CD14-positive monocyte (primary cell): Measurements from ENCODE around the gene SEMA3C. TPM values are rescaled to one million over a fixed set of nuclear protein-coding genes. Genes with fewer than 3 reads are reported as not detected.

Experiments
- DNase-seq, 3 donors: peaks; one replicate each; pipeline ENCODE4 v3.0.0-alpha.2; 2011 to 2022
- H2AFZ ChIP-seq: 2 replicates; pipeline ENCODE4 v1.6.0; 2012; ENCODE audit warnings: mild to moderate bottlenecking, low read depth, low read length, inconsistent platforms; ENCODE audit not compliant: insufficient read depth, poor library complexity, severe bottlenecking
- H3K27ac ChIP-seq, 2 donors: 1 replicate in 1 of 2; 2 replicates in 1 of 2; pipeline ENCODE4 v1.5.1; 2012 to 2013; ENCODE audit warnings: low read length in 2 of 2, control low read depth in 1 of 2, inconsistent platforms in 1 of 2, low read depth in 1 of 2, mild to moderate bottlenecking in 1 of 2
- H3K27me3 ChIP-seq, 2 donors: one replicate each; pipeline versions ENCODE4 v1.6.0 to v1.6.1; 2011 to 2013; ENCODE audit warnings: low read length in 2 of 2; ENCODE audit not compliant: control insufficient read depth in 2 of 2, insufficient read depth in 2 of 2
- H3K36me3 ChIP-seq, 2 donors: replicated peaks in 1 of 2; 1 replicate in 1 of 2; 2 replicates in 1 of 2; pipeline versions ENCODE4 v1.5.1 to v1.6.1; 2012 to 2013; ENCODE audit warnings: low read length in 2 of 2, control low read depth in 1 of 2, inconsistent platforms in 1 of 2, mild to moderate bottlenecking in 1 of 2; ENCODE audit not compliant: insufficient read depth in 2 of 2, control insufficient read depth in 1 of 2
- H3K4me1 ChIP-seq, 2 donors: 1 replicate in 1 of 2; 2 replicates in 1 of 2; pipeline versions ENCODE4 v1.5.1 to v1.6.1; 2012 to 2013; ENCODE audit warnings: low read length in 2 of 2, control low read depth in 1 of 2, inconsistent platforms in 1 of 2, mild to moderate bottlenecking in 1 of 2, moderate library complexity in 1 of 2; ENCODE audit not compliant: insufficient read depth in 2 of 2, control insufficient read depth in 1 of 2
- H3K4me2 ChIP-seq: replicated peaks from 2 replicates; pipeline ENCODE3; 2012; ENCODE audit warnings: low read length, moderate library complexity, mild to moderate bottlenecking; ENCODE audit not compliant: poor library complexity, severe bottlenecking; ENCODE audit errors: extremely low read depth
- H3K4me3 ChIP-seq, 3 experiments: fragments of 200-600 bp in 1 of 3; sonication (generic) in 1 of 3; replicated peaks in 1 of 3; 1 replicate in 2 of 3; 2 replicates in 1 of 3; pipeline ENCODE4 v1.5.1; 2011 to 2013; ENCODE audit warnings: low read length in 3 of 3, mild to moderate bottlenecking in 3 of 3, control low read depth in 2 of 3, low read depth in 2 of 3, inconsistent platforms in 1 of 3, moderate library complexity in 1 of 3
- H3K79me2 ChIP-seq: 2 replicates; pipeline ENCODE4 v1.6.0; 2012; ENCODE audit warnings: mild to moderate bottlenecking, control low read depth, inconsistent platforms, low read length, moderate library complexity; ENCODE audit not compliant: insufficient read depth
- H3K9ac ChIP-seq: 2 replicates; pipeline ENCODE4 v1.6.0; 2017; ENCODE audit warnings: low read length, mild to moderate bottlenecking; ENCODE audit not compliant: insufficient read depth, poor library complexity, severe bottlenecking
- H3K9me3 ChIP-seq, 2 donors: replicated peaks in 1 of 2; 1 replicate in 1 of 2; 2 replicates in 1 of 2; pipeline versions ENCODE4 v1.5.1 to v1.6.1; 2012 to 2013; ENCODE audit warnings: low read length in 2 of 2, control low read depth in 1 of 2; ENCODE audit not compliant: control insufficient read depth in 1 of 2, insufficient read depth in 1 of 2
- H4K20me1 ChIP-seq: 2 replicates; pipeline ENCODE4 v1.6.0; 2012; ENCODE audit warnings: mild to moderate bottlenecking, low read length, control low read depth, moderate library complexity; ENCODE audit not compliant: insufficient read depth
- H3K27ac Mint-ChIP-seq, 7 donors: one replicate each; pipeline ENCODE4 v1.8.0; 2020; ENCODE audit warnings: mild to moderate bottlenecking in 7 of 7, mixed read lengths in 7 of 7, moderate library complexity in 6 of 7, inconsistent platforms in 2 of 7
- H3K27me3 Mint-ChIP-seq, 3 donors: one replicate each; pipeline ENCODE4 v1.8.0; 2021 to 2022; ENCODE audit warnings: low read depth in 3 of 3, mild to moderate bottlenecking in 3 of 3, mixed read lengths in 3 of 3, moderate library complexity in 3 of 3, inconsistent platforms in 1 of 3
- H3K36me3 Mint-ChIP-seq, 2 donors: one replicate each; pipeline ENCODE4 v1.8.0; 2020; ENCODE audit warnings: mixed read lengths in 2 of 2, inconsistent platforms in 1 of 2, mild to moderate bottlenecking in 1 of 2
- H3K4me1 Mint-ChIP-seq: one replicate; pipeline ENCODE4 v1.8.0; 2020; ENCODE audit warnings: mild to moderate bottlenecking, mixed read lengths
- H3K4me3 Mint-ChIP-seq, 2 donors: one replicate each; pipeline ENCODE4 v1.8.0; 2020; ENCODE audit warnings: mild to moderate bottlenecking in 2 of 2, mixed read lengths in 2 of 2, moderate library complexity in 1 of 2
- H3K9me3 Mint-ChIP-seq, 7 donors: one replicate each; pipeline ENCODE4 v1.8.0; 2020 to 2022; ENCODE audit warnings: mixed read lengths in 7 of 7, mild to moderate bottlenecking in 6 of 7, moderate library complexity in 6 of 7, inconsistent platforms in 2 of 7
- WGBS: methylation state at CpG from one replicate; pipeline ENCODE4 v1.1.5; 2013; ENCODE audit warnings: missing lambda C conversion rate; ENCODE audit not compliant: insufficient coverage; 5-methylcytosine and 5-hydroxymethylcytosine counted together
- intact Hi-C, 2 donors: fragments of 100-400 bp; cut with micrococcal nuclease; formaldehyde crosslinking; loops; one replicate each; pipeline versions ENCODE4 v1.15.0 to v1.15.1; 2023
- polyA plus RNA-seq, 3 donors: library from polyadenylated mRNA; depleted of rRNA in 1 of 3; unstranded in 2 of 3; stranded (reverse) in 1 of 3; fragments of 300-500 nt in 2 of 3; fragments of >200 nt in 1 of 3; fragmentation: Illumina TruSeq in 2 of 3; gene quantifications; 1 replicate in 2 of 3; 2 replicates in 1 of 3; pipeline ENCODE4 v1.2.3, GENCODE V29; 2012 to 2021
- TF ChIP-seq, protein P1 (sequence below): fragments of 200-600 bp; IDR thresholded peaks from one replicate; pipeline ENCODE4 v1.8.0; 2022; ENCODE audit warnings: antibody characterized with exemption, mild to moderate bottlenecking

SEMA3C gene
- polyA plus RNA-seq, 3 donors: 7.2 to 14.1 (median 13.7) TPM

DNA sequence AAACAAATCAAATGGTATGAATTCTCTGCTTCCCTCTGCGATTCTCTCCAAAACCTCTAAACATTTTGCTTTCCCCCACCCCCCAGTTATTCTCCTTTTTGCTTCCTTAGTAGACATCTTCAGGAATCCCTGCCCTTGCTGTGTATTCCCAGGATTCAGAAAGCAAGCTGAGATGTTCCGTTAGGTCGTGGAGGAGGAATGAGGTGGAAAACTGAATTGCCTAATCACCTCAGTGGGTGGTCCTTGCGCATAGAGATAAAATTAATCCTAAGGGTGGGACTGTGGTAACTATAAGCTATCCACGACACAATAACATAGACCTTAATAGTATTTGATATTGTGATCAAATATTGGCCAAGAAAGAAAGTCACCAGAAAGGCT, 49.1 kb upstream of the SEMA3C start:
- DNase-seq: no peak
- H2AFZ ChIP-seq: no peak overlapping the region
- intact Hi-C loops: no loop called here
- 100% methylated on average over 1 of the region's 5 CpGs for WGBS
- no peak overlapping the region for H3K4me3 ChIP-seq
- H3K9me3 ChIP-seq: no peaks in the 10 kb centered on the region
- no peak overlapping the region for H3K27ac Mint-ChIP-seq
- H3K36me3 Mint-ChIP-seq: peaks cover 0 to 3% of the 10 kb centered on the region in 2 donors
- H4K20me1 ChIP-seq: no peaks in the 10 kb centered on the region
- H3K9me3 Mint-ChIP-seq: peaks cover 0 to 17% (median 3%) of the 10 kb centered on the region in 7 donors
- H3K4me1 ChIP-seq: peaks cover 2 to 9% of the 10 kb centered on the region in 2 donors
- H3K27me3 ChIP-seq: no peaks in the 10 kb centered on the region
- TF ChIP-seq, protein P1, sequence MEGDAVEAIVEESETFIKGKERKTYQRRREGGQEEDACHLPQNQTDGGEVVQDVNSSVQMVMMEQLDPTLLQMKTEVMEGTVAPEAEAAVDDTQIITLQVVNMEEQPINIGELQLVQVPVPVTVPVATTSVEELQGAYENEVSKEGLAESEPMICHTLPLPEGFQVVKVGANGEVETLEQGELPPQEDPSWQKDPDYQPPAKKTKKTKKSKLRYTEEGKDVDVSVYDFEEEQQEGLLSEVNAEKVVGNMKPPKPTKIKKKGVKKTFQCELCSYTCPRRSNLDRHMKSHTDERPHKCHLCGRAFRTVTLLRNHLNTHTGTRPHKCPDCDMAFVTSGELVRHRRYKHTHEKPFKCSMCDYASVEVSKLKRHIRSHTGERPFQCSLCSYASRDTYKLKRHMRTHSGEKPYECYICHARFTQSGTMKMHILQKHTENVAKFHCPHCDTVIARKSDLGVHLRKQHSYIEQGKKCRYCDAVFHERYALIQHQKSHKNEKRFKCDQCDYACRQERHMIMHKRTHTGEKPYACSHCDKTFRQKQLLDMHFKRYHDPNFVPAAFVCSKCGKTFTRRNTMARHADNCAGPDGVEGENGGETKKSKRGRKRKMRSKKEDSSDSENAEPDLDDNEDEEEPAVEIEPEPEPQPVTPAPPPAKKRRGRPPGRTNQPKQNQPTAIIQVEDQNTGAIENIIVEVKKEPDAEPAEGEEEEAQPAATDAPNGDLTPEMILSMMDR: no peak
- H3K36me3 ChIP-seq: no peaks in the 10 kb centered on the region
- H3K27me3 Mint-ChIP-seq: no peaks in the 10 kb centered on the region
- H3K4me3 Mint-ChIP-seq: no peak overlapping the region
- no peak overlapping the region for H3K9ac ChIP-seq
- H3K27ac ChIP-seq: no peak overlapping the region
- H3K79me2 ChIP-seq: no peaks in the 10 kb centered on the region
- H3K4me1 Mint-ChIP-seq: peaks cover 13% of the 10 kb centered on the region
- H3K4me2 ChIP-seq: no peak overlapping the region

DNA sequence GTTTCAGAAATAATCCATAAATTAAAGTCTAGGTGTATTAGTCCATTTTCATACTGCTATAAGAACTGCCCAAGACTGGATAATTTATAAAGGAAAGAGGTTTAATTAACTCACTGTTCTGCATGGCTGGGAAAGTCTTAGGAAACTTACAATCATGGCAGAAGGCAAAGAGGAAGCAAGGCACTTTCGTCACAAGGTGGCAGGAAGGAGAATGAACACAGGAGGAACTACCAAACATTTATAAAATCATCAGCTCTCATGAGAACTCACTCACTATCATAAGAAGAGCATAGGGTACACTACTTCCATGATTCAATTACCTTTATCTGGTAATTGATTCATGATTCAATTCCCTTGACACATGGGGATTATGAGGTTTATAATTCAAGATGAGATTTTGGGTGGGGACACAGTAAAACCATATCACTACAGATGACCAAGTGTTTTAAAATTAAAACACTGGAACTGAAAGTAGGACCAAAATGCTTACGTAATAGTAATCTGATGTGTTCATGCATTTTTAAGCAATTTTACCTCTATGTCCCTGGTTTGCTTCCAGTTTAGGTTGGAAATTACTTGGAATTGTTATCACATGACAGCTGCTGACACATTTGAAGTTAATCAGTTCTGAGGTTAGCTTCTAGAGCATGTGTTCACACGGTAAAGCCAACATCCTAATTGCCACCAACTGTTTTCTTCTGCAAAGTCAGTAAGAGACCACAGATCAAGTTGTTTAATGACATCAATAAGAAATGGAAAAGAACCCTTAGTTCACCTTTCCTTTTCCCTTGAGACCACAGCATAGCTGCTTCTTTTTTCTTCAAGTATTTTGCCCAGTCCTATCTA, 48.4 kb upstream of the SEMA3C start:
- H3K27ac ChIP-seq: peak overlapping the region in 1 of 2 donors; percentile 17
- no CpG with 5 or more reads among the region's 3 CpGs for WGBS

More for the DNA sequence above, 48.4 kb upstream of the SEMA3C start:
- DNase-seq: peak; percentile 5 to 56 (median 39)
- H3K4me3 ChIP-seq: no peak overlapping the region
- Mint-ChIP-seq H3K27me3 (no peaks in the 10 kb centered on the region), H3K36me3 (peaks cover 0 to 3% of the 10 kb centered on the region in 2 donors), H3K9me3 (peaks cover 0 to 17% (median 3%) of the 10 kb centered on the region in 7 donors), H3K4me3 (peak overlapping the region in 1 of 2 donors; percentile 21), H3K27ac (peak overlapping the region in 4 of 7 donors; percentile 65 to 76 (median 68)), H3K4me1 (peaks cover 13% of the 10 kb centered on the region)
- no peaks in the 10 kb centered on the region for H3K27me3 ChIP-seq
- no peaks in the 10 kb centered on the region for H3K79me2 ChIP-seq
- H3K4me1 ChIP-seq: peaks cover 2 to 9% of the 10 kb centered on the region in 2 donors
- no peaks in the 10 kb centered on the region for H3K9me3 ChIP-seq
- TF ChIP-seq, protein P1: no peak
- no peak overlapping the region for H3K9ac ChIP-seq
- no peak overlapping the region for H2AFZ ChIP-seq
- no peak overlapping the region for H3K4me2 ChIP-seq
- no peaks in the 10 kb centered on the region for H3K36me3 ChIP-seq
- H4K20me1 ChIP-seq: no peaks in the 10 kb centered on the region
- intact Hi-C loops: no loop called here
